GM03348 (cell line): Measurements from ENCODE around the gene EIF2S3B.
"Not testable (repeated sequence)": the region's sequence is repeated elsewhere in the genome, so short reads cannot be mapped to it uniquely, and the experiment has no call there.

Experiments
- DNase-seq: peaks from one replicate; pipeline ENCODE4 v3.0.0; 2012; ENCODE audit warnings: low spot score

The EIF2S3B gene

DNA sequence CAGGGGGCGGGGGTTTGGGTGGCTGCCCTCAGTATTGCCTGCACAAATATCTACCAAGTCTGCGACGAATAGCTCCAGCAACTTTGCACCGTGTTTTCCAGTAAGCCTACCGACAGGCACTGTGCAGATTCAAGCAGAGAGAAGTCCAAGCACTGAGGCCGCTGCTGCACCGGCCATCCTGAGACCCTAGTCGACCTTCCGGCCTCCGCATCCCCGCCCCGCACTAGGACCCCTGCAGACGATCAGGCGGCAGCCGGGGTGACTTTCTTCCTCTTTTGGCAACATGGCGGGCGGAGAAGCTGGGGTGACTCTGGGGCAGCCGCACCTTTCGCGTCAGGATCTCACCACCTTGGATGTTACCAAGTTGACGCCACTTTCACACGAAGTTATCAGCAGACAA lies at the start of gene EIF2S3B:
EIF2S3B (plus strand) TSS at position 271 of the 400 bp plus-strand sequence; CDS start at position 284, 13 bp downstream.
- DNase-seq = no peak

DNA sequence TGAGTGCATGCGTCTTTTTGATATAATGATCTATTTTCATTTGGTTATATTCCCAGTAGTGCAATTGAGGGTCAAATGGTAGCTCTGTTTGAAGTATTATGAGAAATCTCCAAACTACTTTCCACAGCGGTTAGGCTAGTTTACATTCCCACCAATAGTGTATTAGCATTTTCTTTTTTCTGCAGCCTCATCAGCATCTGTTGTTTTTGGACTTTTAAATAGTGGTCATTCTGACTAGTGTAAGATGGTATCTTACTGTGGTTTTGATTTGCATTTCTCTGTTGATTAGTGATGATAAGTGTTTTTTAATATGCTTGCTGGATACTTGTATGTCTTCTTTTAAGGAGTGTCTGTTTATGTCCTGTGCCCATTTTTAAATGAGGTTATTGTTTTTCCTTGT lies 48.8 kb upstream of the EIF2S3B start:
- no peak for DNase-seq

DNA sequence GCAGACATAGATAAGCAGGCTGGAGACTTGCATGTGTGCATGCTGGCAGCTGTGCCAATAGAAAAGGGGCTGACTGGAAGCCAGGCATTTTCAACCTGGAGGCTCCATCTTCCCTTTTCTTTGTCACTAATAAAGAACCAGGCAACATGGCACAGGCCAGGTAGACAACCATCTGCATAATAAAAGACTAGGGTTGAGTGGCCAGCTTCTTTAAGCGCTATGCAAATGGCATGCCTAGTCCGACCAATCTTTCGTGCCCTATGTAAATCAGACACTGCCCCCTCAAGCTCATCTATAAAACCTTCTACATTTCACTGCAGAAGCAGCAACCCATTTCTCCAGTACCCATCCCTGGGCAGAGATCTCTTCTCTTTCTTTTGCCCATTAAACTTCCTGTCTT lies 47.9 kb upstream of the EIF2S3B start:
- no peak for DNase-seq

DNA sequence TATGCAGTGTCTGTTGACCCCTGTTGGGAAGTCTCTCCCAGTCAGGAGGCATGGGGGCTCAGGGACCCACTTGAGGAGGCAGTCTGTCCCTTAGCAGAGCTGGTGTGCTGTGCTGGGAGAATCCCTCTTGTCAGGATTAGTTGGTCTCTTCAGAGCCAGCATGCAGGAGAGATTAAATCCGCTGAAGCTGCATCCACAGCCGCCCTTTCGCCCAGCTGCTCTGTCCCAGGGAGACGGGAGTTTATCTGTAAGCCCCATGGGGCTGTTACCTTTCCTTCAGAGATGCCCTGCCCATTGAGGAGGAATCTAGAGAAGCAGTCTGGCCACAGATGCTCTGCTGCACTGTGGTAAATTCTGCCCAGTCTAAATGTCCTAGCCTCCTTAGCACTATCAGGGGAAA lies 39.4 kb upstream of the EIF2S3B start:
- DNase-seq = no peak

DNA sequence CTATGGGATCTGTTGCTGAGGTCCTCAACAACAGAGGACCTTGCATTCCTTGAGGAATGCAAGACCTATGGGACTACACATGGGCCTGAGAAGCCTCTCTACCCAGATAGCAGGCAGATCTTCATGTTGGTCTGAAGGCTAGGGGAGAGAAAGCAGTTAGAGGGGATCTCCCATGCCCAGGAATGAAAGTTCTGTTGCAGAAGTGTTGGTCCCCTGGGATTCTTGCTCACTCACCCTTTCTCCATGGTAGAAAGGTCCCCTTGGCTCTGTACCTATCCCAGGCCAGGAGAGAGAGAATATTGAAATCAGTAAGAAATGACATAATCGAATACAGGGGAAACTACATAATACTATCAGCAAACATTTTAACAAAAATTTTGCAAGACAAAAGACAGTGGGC lies 36.0 kb upstream of the EIF2S3B start:
- no peak for DNase-seq

DNA sequence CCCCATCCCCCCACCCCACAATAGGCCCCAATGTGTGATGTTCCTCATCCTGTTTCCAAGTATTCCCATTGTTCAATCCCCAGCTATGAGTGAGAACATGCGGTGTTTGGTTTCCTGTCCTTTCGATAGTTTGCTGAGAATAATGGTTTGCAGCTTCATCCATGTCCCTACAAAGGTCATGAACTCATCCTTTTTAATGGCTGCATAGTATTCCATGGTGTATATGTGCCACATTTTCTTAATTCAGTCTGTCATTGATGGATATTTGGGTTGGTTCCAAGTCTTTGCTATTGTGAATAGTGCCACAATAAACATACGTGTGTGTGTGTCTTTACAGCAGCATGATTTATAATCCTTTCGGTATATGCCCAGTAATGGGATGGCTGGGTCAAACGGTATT lies 32.9 kb upstream of the EIF2S3B start:
- not testable (repeated sequence) for DNase-seq

DNA sequence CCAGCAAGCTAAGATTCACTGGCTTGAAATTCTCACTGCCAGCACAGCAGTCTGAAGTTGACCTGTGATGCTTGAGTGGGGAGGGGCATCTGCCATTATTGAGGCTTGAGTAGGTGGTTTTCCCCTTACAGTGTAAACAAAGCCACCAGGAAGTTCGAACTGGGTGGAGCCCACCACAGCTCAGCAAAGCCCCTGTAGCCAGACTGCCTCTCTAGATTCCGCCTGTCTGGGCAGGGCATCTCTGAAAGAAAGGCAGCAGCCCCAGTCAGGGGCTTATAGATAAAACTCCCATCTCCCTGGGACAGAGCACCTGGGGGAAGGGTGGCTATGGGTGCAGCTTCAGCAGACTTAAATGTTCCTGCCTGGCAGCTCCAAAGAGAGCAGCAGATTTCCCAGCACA lies 23.8 kb upstream of the EIF2S3B start:
- DNase-seq = not testable (repeated sequence)

DNA sequence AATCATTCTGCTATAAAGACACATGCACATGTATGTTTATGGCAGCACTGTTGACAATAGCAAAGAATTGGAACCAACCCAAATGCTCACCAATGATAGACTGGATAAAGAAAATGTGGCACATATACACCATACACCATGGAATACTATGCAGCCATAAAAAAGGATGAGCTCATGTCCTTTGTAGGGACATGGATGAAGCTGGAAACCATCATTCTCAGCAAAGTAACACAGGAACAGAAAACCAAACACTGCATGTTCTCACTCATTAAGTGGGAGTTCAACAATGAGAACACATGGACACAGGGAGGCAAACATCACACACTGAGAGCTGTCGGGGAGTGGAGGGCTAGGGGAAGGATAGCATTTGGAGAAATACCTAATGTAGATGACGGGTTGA lies 18.4 kb upstream of the EIF2S3B start:
- not testable (repeated sequence) for DNase-seq

DNA sequence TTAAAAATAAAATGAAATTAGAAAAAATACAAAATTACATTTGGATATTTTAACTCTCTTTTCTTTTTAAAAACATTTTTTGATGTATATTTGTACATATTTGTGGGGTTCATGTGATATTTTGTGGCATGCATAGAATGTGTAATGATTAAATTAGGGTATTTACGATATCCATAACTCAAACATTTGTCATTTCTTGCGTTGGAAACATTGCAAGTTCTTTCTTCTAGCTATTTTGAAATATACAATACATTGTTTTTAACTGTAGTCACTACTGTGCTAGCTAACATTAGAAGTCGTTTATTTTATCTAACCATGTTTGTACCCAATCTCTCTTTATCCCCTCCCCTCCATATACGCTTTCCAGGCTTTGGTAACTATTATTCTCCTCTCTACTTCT lies 13.9 kb upstream of the EIF2S3B start:
- DNase-seq = no peak

DNA sequence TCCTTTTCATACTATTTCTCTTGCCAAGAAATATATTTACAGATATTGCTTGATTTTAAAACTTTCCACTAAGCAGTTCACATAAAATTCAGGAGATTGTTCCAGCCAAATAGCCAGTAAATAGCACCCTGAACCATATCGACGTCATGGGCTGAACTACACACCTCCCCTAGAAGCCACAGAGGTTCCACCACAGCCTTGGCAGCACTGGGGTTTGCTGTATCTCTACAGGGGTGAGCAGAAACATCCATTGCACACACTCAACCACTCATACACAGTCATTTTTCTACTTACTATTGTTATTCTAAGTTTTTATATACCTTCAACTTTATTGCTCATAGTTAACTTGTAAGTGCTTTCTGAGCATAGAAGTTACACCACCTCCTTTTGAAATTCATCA lies 8.1 kb upstream of the EIF2S3B start:
- no peak for DNase-seq

DNA sequence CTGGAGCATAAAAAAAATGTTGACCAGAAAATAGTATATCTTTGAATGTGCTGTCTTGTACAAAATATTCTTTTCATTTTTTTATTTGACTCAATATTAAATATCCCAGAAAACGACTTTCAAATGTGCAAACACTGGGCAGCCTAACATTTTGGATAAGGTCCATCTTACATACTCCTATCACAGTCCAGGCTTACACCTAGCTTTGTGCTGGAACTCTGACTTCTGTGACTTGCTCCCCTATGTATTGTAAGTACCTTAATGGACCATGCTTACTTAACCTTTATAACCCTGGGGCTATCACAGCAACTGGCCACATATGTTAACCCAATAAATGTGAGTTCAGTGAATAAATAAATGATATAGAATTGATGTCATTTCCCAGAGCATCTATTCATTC lies 7.6 kb upstream of the EIF2S3B start:
- DNase-seq = no peak

DNA sequence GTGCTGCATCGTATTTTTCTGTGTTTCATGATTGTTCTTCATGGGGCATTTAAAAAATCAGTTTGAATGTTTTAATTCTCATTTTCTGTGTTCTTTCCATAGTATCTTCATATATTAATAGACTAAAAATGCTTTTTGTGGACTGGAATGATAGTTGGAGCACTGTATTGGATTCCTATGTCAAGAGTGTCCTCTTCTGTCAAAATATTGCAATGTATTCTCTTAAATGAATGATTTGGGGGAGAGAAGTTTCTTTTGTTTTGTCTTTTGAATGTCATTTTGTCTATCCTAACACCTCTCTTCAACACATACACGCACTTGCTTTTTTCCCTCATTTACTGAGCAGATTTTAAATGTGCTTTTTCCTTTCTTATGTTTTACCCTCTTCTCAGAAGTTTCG lies 4.7 kb upstream of the EIF2S3B start:
- DNase-seq = peak; percentile 3

DNA sequence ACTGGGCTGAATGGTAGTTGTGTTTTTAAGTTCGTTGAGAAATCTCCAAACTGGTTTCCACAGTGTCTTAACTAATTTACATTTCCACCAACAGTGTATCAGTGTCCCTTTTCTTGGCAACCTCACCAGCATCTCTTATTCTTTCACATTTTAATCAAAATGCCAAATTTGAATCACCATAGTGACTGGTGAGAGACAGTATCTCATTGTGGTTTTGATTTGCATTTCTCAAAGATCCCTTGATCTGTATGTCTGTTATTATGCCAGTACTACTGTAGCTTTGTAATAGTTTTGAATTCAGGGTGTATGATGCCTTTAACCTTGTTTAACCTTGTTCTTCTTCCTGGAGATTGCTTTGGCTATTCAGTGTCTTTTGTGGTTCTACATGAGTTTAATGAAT lies 2.2 kb upstream of the EIF2S3B start:
- DNase-seq = no peak

DNA sequence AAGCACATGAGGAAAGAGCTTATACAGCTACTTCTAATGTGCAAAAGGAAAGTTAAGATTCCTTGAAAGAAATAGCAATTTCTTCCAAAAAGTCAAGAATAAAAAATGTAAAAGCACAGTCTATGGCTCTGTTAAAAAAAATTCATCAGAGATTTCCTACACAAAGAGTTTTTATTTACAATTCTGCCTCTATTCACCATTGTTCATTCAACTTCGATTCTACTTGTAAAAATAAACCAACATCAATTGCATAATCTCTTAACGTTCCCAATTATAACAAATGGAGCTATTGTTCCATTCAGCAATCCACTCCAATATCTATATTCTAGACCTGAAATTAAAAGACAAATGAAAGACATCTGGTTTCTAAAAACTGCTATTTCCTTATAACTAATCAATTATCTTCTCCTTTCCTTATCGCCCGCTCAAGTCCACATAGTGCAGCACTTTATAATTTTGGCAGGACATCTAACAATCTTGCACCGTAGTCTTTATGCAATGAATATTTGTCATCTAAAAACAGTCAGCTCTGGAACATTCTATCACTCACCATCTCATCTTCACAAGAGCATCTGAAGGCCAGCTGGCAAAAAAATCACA lies 6.2 kb downstream of the EIF2S3B start:
- DNase-seq = no peak

DNA sequence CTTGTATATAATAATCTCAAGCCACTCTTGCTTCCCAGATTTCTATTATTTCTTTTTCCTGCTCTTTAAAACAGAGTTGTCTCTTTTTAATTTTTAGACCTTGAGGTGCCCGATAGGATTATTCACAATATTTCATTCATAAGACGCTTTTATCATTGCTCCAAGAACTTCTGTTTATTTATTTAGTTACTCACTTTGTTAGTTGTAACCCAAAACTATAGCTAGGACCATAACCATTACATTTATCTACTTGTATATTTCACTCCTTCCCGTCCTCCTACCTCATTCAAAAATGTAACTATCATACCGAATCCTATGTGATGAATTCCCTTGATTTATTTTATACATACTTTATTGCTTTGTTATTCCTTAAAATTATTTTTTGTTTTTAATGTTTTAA lies 7.1 kb downstream of the EIF2S3B start:
- no peak for DNase-seq

DNA sequence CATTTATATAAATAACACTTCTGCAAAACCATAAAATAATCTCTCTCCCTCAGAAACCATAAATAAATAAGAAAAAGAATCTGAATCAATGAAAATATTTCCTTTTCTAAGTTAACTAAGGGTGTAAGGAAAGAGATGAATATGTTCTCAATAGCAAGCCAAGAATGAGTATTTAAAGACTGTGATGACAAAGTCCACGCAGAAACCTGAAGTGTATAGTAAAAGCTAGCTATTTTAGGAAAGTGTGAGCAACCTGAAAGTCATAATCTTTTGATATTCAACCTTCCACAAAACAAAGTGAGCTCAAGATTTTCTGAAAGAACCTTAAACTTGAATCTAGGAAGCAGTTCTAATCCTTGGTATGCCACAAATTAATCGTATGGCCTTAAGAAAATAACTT lies 15.9 kb downstream of the EIF2S3B start:
- DNase-seq = no peak

DNA sequence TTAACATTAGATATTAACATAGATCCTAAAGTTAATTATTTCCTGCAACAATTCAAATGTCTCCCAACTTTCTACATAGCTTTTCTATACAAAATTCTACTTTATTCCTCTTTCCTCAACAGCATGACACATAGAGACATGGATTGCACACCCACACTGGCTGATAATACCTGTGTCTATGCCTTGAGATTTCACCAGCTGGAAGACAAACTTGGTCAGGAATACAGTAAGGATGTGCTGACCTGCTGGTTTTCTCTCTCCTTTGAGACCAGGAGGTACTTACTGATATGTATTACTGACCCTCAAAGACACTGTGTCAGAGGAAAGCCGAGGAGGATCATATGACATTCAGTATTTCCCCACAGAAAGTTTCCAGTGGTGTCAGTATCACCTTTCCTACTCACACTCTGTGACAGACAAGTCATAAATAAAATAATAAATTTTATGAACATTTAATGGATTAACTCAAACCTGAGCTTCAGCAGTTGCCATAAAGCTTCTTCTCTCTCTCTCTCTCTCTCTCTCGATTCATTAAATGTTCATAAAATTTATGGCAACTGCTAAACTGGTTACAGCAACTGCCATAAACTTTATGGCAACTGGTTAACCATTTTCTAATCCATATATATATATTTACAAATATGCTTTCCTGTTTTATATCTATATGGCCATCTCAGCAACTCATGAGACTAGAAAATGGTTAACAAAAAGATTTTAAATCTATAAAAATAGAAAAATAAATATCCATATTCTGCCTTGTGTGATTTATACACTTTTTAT lies 22.7 kb downstream of the EIF2S3B start:
- no peak for DNase-seq

DNA sequence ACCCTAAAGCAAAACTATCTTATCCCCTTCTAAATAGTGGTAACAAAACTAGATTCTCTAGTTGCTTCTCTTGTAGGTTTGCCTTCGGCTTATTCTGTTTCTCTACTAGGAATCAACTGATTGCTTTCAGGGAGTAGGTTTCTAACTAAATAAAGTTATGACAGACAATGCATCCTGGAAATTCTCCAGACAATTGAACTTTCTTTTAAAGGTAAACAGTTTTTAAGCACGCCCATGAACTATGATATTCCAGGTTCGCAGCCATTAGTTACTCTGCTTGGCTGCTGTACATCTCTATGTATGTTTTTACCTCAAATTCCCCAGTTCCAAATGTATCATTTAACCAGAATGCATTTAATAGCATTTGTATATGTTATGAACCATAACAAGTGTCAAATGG lies 23.9 kb downstream of the EIF2S3B start:
- DNase-seq = no peak

DNA sequence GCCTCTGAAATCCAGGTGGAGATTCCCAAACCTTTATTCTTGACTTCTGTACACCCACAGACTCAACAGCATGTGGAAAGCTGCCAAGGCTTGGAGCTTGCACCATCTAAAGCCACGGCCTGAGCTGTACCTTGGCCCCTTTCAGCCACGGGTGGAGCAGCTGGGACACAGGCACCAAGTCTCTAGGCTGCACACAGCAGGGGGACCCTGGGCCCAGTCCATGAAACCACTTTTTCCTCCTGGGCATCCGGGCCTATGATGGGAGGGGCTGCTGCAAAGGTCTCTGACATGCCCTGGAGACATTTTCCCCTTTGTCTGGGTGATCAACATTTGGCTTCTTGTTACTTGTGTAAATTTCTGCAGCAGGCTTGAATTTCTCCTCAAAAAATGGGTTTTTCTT lies 32.0 kb downstream of the EIF2S3B start:
- no peak for DNase-seq

DNA sequence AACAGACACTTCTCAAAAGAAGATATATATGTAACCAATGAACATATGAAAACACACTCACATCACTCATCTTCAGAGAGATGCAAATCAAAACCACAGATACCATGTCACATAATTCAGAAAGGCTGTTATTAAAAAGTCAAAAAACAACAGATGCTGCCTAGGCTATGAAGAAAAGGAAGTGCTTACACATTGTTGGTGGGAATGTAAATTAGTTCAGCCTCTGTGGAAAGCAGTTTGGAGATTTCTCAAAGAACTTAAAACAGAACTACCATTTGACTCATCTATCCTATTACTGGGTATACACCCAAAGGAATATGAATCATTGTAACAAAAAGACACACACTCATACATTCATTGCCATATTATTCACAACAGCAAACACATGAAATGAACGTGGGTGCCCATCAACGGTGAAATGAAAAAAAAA lies 35.1 kb downstream of the EIF2S3B start:
- no peak for DNase-seq

DNA sequence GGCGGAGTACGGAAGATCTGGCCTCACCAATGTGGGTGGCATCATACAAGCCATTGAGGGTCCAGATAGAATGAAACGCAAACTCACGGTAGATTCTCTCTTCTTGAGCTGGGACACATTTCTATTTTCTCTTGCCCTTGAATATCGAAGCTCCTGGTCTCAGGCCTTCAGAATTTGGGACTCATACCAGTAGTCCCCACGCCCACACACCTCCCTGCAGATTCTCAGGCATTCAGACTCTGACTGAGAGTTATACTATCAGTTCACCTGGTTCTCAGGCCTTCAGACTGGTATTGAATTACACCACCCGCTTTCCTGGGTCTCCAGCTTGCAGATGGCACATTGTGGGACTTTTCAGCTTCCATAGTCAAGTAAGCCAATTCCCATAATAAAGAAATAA lies 37.8 kb downstream of the EIF2S3B start:
- no peak for DNase-seq

DNA sequence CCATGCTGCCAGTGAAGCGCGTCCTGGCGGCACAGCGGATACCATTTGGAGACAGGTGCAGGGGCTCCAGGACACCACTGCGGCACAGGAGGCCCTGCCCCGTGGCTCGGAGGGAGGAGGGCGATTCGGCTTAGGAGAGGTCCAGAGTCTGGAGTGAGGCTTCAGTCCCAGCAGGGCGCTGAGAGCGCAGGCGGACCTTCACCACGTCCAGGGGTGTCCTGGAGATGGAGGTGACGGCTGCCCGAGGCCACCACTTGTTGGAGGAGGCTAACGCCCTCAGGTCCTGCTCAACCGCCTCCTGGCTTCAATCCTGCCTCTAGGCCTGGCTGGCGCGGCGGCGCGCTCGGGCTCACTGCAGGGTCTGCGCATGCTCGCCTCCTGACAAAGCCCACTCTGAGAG lies 45.7 kb downstream of the EIF2S3B start:
- no peak for DNase-seq

DNA sequence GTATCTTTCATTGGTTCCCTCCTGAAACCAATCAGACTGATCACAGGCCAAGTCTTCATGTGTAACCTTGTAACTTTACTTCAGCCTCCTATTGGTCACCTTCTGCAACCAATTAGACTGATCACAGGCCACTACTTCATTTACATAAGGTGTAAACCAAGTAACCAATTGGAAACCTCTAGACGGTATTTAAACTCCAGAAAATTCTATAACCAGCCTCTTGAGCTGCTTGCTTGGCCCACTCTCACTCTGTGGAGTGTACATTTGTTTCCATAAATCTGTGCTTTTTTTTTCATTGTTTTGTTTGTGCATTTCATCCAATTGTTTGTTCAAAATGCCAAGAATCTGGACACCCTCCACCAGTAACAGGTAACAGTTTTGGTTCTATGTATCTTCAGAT lies 47.5 kb downstream of the EIF2S3B start:
- no peak for DNase-seq

DNA sequence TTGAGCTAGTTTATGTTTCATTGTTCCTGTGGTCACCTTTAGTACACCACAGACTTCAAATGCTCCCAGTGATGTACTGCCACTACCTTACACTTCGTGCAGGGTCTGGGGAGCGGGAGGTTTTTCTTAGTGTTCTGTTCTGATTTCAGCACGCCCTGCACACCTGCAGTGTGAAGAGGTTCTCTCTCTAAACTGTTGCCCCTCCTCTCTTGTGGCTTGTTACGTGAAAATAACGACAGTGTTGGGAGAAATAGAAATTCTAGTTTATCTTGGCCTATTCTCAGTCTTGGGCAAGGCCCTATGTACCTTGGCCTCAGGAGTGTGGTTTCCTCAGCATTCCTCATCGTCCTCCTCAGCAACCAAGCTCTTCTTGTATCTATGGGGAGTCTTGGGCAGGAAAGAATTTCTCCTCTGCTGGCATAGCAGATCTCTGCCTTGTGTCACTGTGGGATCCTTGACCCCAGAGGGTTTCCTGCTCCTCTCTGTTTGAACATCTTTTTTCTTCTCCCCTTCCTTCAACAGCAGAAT lies 48.6 kb downstream of the EIF2S3B start:
- no peak for DNase-seq
